Measurements from ENCODE around the gene FABP6. TPM values are rescaled to one million over a fixed set of nuclear protein-coding genes. Genes with fewer than 3 reads are reported as not detected.

The FABP6 gene
- total RNA-seq, 1 experiment from 2014 or later = 2.9 TPM

DNA sequence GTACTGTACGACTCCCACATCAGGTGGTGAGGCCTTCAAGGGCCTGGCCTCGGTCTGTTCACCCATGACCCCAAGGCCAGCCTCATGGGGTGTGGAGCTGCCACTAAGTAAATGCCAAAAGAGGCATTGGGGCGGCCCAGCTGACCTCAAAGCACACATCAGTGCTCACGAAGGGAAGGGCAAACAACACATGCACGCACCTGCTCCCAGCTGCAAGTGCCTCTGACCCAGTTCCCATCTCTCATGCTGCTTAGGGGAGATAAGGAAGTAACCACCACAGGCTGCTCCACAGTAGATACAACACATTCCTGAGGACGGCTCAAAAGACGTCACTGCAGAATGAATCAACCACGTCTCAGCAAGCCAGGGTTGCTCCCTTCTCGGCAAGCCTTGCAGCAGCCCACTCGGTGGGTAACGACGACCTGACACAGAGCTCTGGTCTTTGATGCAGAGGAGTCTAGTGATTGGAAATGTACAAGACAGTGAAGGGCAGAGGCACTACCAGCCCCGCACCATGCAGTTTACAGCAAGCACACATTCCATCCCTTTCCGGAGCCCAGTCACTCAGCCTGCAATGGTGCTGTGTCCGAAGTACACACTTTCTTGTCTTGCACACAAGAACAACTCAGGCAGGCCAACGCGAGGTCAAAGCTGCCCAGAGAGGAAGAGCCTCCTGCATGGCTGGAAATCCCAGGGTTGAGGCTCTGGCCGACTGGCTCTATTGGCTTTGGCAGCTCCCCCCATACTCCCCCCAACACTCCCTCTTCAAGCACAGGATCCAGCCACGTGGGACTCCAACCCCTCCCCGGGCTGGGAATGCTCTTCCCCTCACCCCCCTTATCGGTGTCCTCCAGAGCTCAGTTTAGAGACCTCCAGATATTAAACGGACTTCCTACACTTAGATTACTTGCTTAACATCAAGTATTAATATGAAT lies 31.8 kb downstream of the FABP6 start:
- peaks cover 50% of the 10 kb centered on the region for H3K4me1 Mint-ChIP-seq
- DNase-seq (ENCODE audit: low spot score) (no peak), ATAC-seq (peak; percentile 11)
- TF ChIP-seq GTF2I (CRISPR knock-in tag; conservative IDR thresholded peaks at IDR 0.05) (no peak), ZNF263 (CRISPR knock-in tag; IDR thresholded peaks at IDR 0.05; ENCODE audit: low read depth) (no peak), MYBL2 (CRISPR knock-in tag; IDR thresholded peaks at IDR 0.05) (no peak), GRHL2 (CRISPR knock-in tag; IDR thresholded peaks at IDR 0.05; ENCODE audit: insufficient replicate concordance, severe bottlenecking) (no peak), MXD4 (CRISPR knock-in tag; IDR thresholded peaks at IDR 0.05; ENCODE audit: borderline replicate concordance) (no peak), NFYB (CRISPR knock-in tag; conservative IDR thresholded peaks at IDR 0.05; ENCODE audit: low read depth) (no peak)
- TF ChIP-seq, protein P1, sequence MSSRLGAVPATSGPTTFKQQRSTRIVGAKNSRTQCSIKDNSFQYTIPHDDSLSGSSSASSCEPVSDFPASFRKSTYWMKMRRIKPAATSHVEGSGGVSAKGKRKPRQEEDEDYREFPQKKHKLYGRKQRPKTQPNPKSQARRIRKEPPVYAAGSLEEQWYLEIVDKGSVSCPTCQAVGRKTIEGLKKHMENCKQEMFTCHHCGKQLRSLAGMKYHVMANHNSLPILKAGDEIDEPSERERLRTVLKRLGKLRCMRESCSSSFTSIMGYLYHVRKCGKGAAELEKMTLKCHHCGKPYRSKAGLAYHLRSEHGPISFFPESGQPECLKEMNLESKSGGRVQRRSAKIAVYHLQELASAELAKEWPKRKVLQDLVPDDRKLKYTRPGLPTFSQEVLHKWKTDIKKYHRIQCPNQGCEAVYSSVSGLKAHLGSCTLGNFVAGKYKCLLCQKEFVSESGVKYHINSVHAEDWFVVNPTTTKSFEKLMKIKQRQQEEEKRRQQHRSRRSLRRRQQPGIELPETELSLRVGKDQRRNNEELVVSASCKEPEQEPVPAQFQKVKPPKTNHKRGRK (CRISPR knock-in tag; IDR thresholded peaks at IDR 0.05; ENCODE audit: borderline replicate concordance) = no peak
- TF ChIP-seq, protein P2, sequence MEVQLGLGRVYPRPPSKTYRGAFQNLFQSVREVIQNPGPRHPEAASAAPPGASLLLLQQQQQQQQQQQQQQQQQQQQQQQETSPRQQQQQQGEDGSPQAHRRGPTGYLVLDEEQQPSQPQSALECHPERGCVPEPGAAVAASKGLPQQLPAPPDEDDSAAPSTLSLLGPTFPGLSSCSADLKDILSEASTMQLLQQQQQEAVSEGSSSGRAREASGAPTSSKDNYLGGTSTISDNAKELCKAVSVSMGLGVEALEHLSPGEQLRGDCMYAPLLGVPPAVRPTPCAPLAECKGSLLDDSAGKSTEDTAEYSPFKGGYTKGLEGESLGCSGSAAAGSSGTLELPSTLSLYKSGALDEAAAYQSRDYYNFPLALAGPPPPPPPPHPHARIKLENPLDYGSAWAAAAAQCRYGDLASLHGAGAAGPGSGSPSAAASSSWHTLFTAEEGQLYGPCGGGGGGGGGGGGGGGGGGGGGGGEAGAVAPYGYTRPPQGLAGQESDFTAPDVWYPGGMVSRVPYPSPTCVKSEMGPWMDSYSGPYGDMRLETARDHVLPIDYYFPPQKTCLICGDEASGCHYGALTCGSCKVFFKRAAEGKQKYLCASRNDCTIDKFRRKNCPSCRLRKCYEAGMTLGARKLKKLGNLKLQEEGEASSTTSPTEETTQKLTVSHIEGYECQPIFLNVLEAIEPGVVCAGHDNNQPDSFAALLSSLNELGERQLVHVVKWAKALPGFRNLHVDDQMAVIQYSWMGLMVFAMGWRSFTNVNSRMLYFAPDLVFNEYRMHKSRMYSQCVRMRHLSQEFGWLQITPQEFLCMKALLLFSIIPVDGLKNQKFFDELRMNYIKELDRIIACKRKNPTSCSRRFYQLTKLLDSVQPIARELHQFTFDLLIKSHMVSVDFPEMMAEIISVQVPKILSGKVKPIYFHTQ (CRISPR knock-in tag; IDR thresholded peaks at IDR 0.05) = no peak
- TF ChIP-seq, protein P3, sequence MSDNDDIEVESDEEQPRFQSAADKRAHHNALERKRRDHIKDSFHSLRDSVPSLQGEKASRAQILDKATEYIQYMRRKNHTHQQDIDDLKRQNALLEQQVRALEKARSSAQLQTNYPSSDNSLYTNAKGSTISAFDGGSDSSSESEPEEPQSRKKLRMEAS (CRISPR knock-in tag; IDR thresholded peaks at IDR 0.05) = no peak
- H3K4me3 Mint-ChIP-seq = no peak overlapping the region
- CTCF ChIA-PET = interaction anchor here (0.9 to 2.6 kb wide), 8 partner anchors 10 to 239 kb away, joined by 3 to 14 read pairs (median 4); no protein-coding TSS in a partner anchor
- peaks cover 22% of the 10 kb centered on the region for H3K36me3 Mint-ChIP-seq
- no peaks in the 10 kb centered on the region; the same call in 1 of the 2 replicates for H3K27me3 Mint-ChIP-seq (ENCODE audit: low read depth)
- no peaks in the 10 kb centered on the region for H3K9me3 Mint-ChIP-seq
- POLR2A ChIA-PET = interaction anchor here (0.6 to 2.4 kb wide), 4 partner anchors 9 to 26 kb away, joined by 3 to 5 read pairs (median 4); no protein-coding TSS in a partner anchor
- peak overlapping the region; percentile 72 for H3K27ac Mint-ChIP-seq

DNA sequence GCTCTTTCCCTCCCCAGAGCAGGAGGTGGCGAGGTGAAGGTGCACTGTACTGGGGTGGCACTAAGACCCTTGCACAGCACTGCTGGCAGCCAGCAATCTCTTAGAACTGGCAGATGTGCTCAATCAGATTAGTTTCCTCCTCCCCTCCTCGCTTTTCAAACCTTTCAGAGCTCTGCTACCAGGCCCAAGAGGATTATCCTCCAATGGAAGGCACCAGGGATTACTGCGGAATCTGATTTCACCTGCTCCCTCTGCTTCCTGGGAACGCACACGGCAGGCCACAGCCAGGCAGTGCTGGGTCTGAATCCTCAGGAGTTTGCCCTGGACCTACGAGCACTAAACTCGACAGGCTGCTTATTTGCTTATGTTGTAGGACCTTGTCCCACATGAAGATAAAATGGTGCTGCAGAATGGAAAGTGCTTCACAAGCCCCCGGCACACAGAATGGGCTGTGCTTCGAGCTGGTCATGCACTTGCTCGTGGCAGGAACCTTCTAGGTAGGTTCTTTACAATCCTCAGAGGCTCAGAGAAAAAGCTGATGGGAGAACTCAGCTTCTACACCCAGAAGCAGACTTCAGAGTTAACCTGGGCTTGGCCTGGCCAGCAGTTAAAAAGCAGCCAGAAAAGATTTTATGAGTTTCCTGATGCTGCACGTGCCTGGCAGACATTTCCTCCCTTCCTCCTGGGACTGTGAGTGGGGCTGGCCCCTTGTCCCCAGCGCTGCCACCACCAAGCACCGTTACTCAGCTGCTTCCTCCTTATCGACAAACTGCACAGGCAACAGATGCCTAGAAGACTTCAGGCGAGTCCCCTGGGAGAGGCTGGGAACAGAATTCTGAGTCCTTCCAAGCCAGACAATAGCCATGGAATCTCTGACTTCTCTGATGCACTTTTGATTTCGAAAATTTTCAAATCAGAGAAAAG lies 33.1 kb downstream of the FABP6 start:
- ChIA-PET POLR2A (interaction anchor here (1.7 kb wide), 1 partner anchor 25 kb away, joined by 5 read pairs; no protein-coding TSS in a partner anchor), CTCF (interaction anchor here (0.9 to 2.6 kb wide), 10 partner anchors 9 to 241 kb away, joined by 3 to 14 read pairs (median 4); no protein-coding TSS in a partner anchor)
- Mint-ChIP-seq H3K27me3 (ENCODE audit: low read depth) (no peaks in the 10 kb centered on the region; the same call in 1 of the 2 replicates), H3K4me3 (no peak overlapping the region), H3K9me3 (no peaks in the 10 kb centered on the region), H3K36me3 (peaks cover 15% of the 10 kb centered on the region), H3K27ac (peak overlapping the region; percentile 74), H3K4me1 (peaks cover 62% of the 10 kb centered on the region)
- DNase-seq (ENCODE audit: low spot score) (no peak), ATAC-seq (peak; percentile 15)
- TF ChIP-seq, protein P2 (CRISPR knock-in tag; IDR thresholded peaks at IDR 0.05) = no peak
- TF ChIP-seq, protein P4, sequence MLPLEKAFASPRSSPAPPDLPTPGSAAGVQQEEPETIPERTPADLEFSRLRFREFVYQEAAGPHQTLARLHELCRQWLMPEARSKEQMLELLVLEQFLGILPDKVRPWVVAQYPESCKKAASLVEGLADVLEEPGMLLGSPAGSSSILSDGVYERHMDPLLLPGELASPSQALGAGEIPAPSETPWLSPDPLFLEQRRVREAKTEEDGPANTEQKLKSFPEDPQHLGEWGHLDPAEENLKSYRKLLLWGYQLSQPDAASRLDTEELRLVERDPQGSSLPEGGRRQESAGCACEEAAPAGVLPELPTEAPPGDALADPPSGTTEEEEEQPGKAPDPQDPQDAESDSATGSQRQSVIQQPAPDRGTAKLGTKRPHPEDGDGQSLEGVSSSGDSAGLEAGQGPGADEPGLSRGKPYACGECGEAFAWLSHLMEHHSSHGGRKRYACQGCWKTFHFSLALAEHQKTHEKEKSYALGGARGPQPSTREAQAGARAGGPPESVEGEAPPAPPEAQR (CRISPR knock-in tag; IDR thresholded peaks at IDR 0.05) = no peak
- TF ChIP-seq NFYB (CRISPR knock-in tag; conservative IDR thresholded peaks at IDR 0.05; ENCODE audit: low read depth) (no peak), MYBL2 (CRISPR knock-in tag; IDR thresholded peaks at IDR 0.05) (no peak)
- TF ChIP-seq, protein P5, sequence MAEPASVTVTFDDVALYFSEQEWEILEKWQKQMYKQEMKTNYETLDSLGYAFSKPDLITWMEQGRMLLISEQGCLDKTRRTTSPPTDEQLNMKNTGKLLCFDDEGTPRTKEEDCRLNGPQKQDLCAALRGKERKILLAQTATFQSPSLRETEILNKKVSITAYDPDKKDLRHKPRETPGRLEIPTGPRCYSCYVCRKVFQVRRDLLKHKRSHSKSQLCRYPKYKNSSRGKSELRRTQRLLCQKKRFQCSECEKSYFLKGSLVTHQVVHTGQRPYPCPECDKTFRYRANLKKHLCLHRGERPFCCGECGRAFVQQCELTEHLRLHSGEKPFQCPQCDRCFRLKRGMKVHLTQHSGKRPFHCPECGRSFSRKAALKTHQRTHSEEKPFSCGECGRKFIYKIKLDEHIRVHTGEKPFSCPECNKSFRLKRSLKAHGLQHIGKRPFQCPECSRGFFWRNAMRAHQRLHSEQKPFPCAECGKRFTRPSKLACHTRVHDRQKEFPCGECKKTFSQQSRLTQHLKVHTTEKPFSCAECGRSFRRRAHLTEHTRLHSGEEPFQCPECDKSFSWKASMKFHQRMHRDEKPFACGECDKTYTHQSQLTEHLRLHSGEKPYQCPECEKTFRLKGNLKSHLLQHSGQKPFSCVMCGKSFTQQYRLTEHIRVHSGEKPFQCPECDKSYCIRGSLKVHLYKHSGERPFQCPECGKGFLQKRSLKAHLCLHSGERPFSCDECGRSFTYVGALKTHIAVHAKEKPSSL (CRISPR knock-in tag; conservative IDR thresholded peaks at IDR 0.05) = no peak
- TF ChIP-seq, protein P6, sequence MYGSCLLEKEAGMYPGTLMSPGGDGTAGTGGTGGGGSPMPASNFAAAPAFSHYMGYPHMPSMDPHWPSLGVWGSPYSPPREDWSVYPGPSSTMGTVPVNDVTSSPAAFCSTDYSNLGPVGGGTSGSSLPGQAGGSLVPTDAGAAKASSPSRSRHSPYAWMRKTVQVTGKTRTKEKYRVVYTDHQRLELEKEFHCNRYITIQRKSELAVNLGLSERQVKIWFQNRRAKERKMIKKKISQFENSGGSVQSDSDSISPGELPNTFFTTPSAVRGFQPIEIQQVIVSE (CRISPR knock-in tag; IDR thresholded peaks at IDR 0.05; ENCODE audit: borderline replicate concordance) = no peak
- TF ChIP-seq, protein P7, sequence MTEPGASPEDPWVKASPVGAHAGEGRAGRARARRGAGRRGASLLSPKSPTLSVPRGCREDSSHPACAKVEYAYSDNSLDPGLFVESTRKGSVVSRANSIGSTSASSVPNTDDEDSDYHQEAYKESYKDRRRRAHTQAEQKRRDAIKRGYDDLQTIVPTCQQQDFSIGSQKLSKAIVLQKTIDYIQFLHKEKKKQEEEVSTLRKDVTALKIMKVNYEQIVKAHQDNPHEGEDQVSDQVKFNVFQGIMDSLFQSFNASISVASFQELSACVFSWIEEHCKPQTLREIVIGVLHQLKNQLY (CRISPR knock-in tag; IDR thresholded peaks at IDR 0.05) = no peak
- TF ChIP-seq, protein P8, sequence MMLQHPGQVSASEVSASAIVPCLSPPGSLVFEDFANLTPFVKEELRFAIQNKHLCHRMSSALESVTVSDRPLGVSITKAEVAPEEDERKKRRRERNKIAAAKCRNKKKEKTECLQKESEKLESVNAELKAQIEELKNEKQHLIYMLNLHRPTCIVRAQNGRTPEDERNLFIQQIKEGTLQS (CRISPR knock-in tag; conservative IDR thresholded peaks at IDR 0.05) = no peak
